Stimulated activated CD4-positive, alpha-beta T cell treated with anti-CD3 and anti-CD28 coated beads, Interleukin-2, amount 100 ng/mL, for 24 hours (primary cell): ENCODE measurements around the gene PCDH7.

Source experiments
- DNase-seq, 2 donors: peaks; one replicate each; pipeline ENCODE4 v3.0.0-alpha.2; 2020

Gene PCDH7

DNA sequence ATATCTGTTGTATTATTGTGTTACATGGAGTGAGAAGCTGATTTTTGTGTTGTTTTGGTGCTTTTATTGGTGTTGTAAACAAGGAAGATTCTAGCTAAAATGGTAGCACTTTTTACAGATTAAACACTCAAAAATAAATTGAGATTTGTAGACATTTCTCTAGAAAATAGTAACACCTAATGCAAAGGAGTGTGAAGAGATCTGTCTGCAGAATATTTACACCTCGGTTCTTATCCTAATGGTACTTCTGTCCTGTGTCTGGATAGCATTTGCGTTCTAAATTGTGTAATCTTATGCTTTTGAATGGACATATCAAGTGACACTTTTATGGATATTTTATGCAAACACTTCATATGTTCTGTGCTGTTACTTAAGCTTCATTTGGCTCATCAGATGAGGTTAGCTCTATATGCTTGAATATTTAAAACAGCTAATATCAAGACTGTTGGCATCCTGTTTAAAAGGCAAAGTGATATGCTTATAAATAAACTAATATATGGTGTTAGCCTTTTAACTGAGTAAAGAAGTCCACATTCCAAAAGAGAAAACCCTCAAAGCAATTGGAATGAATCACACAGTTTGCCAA, 6.0 kb downstream of the PCDH7 start:
- no peak for DNase-seq

DNA sequence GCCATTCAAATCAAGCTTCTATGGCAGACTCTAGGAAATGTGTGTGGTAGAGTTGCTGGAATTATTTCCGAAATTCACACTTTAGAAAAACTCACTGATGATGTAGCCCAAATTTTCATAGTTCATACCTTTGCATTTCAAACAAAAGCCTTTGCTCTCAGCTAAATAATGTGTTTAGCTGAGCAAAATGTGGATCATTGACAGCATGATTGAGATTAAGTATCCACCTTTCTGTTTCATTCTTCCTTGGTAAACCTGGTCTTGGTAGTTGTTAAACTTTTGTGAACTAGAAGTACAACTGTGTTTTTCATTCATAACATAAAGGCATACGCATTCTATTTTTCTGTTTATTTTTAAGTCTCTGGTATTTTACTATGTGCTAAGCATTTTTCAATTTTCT, 7.2 kb downstream of the PCDH7 start:
- no peak for DNase-seq

DNA sequence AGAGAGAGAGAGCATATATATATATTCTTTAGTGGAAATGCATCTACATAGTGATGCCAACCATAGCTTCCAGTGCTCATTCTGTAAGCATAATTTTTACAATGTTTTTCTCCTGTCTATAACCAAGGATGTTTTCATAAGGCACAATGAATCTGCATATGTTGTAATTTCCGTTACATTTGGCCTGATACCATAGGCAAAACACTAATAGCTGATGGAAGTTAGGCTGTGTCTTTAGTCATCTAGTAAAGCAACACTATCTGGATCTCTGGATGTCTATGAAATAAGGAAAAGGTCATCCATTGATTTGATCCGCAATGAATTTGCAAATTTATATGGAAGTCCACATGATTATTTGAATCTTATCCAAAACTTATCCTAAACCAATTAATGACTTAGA, 8.1 kb downstream of the PCDH7 start:
- DNase-seq, result no peak

DNA sequence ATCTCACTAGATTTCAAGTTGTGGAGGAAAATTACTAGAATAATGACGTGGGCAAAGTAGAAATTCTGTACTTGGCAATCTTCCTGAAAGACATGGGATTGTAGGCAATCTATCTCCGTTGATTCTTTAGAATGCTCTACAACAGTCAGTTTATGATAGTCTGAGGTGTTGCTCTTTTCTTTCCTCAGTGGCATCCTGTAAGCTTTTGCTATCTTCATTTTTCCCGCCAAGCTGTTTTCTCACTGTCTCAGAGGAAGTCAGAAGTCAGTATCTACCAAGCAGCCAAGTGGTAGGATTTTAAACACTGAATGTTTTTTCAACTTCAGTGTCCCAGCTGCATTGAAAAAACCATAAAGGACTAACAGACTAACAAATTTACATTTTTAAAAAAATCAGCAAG, 23.7 kb downstream of the PCDH7 start:
- no peak for DNase-seq

DNA sequence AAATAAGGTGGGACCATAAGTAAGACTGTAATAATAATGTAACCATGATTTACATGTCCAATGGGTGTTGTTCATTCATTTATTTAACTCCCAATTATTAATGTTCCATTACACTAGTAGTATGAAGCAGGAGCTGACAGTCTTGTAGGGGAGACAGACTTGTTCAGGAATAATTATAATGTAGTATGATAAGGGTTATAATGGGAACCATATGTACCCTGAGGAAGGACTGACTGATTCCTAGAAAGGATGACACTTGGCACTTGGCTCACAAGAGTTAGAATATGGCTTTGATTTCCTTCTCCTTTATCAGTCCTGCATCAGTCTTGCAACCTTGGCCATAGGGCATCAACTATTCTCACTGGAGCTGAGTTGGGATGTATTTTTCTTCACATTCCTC, 24.2 kb downstream of the PCDH7 start:
- DNase-seq, result no peak

DNA sequence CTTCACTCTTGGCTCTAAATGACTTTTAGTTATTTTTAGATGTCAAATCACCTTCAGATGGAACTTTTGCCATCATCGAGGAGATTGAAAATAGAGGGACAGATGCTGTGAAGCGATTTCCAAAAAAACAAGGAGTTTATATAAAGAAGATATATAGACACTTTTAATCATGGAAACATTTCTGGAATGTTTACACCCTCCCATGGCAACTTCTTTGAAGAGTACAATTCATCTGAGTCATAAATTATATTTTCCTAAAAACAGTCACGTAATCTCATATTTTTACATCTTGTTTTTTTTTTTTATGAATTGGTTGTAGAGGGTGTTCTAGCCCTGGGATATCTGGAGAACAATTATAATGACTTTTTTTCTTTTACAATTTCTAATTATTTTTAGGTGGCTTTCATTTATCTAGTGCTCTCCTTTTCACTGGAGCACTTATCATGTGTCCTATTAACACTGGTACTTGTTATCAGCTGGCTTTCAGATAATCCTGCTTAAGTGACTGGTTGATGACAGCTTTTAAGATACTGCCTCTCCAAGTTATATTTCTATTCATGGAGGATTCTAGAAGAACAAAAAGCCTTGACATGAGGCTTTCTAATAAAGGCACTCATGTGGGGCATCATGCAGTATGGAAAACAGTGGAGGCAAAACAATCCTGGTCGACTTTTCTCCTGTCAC, 24.9 kb downstream of the PCDH7 start:
- DNase-seq, result no peak

DNA sequence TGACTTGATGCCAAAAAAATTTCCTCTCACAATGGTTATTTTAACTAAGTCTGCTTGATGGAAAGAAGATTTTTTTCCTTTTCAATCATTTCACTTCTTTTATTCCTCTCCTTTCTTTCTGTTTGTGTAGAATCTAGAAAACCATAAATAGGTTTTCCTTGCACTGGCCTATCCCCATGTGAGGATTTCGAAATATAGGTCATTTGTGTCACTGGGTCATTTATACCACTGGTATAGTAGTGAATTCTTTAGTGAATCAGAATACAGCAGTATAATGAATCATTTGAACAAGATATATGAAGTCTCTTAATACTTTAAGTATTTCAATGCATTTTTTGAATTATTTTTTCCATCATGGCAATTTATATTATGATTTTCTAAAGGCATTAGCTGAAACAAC, 26.6 kb downstream of the PCDH7 start:
- no peak for DNase-seq

DNA sequence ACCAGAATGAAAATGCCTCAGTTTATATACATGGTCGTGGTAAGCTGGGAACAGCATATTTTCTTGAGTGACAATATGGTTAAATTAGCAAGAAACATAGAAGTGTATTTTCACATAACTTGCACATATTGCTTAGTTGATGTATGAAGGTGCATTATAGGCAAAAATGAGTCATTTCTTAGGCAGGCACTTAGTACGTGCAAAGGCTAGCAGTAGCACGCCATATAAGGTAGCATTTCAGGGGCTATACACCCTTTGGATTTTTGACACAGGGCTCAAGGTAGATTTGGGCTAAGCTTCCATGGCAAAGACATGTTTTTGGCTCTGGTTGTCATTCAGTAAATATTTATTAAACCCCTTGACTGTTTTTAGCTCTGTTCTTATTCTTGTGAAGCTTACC, 33.1 kb downstream of the PCDH7 start:
- DNase-seq, result no peak

DNA sequence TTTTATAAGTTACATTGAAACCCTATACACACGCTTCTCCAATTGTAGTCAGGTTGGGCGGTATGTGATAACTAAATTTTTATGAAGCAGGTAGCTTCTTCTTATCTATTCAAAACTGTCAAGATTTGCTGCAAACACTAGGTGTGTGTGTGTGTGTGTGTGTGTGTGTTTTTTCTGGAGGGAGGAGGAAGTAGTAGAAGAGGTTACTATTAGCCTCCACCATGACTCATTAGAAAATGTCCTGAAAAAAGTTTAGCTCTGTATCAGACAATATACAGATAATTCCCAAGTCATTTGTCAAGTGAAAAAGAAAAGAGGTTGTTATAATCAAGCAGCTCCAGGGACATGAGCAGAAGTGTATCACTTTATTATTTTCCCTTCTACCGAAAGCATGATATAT, 33.9 kb downstream of the PCDH7 start:
- DNase-seq, result no peak

DNA sequence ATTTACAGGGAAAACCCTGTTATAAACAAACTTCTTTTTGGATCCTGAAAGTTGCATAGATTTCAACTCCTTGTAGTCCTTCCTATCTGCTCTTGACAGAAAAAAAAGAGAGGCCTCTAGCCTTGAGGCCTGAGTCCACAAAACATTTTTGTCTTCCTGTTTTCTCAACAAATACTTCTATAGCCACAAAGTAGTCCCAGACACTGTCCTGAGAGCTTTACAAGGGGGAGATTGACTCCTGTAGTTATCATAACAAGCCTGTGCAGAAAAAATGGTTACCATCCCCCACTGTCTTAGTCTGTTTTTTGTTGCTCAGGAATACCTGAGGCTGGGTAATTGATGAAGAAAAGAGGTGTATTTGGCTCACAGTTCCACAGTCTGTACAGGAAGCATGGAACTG, 35.2 kb downstream of the PCDH7 start:
- DNase-seq, result no peak

DNA sequence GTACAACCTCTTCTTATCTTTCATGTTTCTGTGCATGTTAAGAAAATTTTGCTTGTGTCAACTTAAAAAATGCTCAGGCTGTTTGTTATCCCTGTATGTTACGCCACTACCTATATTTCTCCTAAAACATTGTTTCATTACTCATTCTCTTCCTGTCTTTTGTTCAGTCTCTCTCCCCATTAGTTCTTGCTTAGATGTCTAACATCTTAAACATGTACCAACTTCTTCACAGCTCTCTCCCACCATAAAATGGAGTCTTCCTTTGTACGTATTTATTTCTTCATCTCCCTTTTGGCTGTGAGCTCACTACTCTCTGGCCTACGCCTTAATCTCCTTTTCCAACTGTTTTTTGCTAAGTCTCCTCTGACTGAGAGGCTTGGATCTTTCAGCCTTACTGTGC, 36.4 kb downstream of the PCDH7 start:
- no peak for DNase-seq

DNA sequence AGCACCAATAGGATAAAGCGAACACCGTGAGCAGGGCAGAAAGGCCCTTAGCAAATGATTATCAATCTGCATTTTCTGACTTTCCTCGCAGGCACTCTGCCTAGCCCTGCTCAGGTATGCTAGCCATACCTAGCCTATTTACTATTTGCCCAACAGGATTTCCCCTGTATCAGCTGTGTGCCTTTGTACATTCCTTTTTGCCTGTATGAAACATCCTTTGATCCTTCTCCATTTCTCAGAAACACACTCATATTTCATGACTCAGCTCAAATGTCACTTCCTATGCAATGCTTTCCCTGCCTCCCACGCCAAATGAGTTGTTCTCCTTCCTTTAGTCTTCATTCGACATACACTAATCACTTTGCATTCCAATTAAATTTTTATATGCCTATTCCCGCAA, 37.2 kb downstream of the PCDH7 start:
- DNase-seq, result no peak

DNA sequence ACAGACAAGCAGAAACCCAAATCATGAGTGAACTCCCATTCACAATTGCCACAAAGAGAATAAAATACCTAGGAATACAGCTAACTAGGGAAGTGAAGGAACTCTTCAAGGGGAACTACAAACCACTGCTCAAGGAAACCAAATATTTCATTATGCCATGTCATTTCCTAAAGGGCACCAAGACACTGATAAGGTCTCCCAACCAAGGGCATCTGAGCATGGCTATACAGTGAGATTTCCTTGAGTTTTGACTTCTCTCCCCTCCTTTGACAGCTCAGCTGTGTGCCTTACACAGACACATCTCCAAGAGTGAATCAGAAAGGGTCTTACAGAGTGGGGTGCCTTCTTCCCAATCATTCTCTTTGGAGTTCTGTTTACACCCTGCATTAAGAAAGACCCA, 40.4 kb downstream of the PCDH7 start:
- no peak for DNase-seq

DNA sequence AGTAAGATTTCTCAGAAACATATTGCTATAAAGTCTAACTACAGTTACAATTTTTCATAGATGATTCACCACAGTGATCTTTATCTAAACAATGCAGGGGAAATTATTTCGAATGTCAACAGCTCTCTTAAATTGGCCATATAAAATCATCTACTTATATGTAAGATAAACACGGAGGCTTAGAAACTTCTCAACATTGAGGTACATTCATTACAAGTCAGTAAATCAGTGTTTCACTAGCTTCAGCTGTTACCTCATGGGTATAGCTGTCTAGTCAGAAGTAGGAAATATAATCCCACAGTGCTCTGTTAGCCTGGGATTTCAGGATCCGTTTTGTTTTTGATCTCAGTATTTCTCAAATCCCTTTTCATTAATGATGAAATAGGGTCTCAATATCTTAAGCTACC, 43.2 kb downstream of the PCDH7 start:
- DNase-seq, result no peak

DNA sequence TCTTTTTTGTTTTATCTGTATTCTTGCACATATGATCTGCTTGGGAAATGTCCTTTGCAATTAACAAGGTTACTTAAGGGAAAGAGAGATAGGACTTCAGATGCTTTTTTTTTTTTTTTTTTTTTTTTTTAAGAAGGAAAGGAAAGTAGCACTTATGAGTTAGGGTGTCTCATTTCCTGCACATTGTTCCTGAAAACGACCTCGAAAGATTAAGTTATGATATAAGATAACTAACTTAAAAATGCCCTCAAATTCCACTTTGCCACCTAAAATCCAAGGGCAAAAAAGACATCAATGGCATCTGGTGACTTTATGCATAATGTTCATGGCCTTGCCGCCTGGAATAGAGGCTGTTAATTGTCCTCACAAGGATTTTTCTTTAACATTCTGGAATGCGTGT, 44.9 kb downstream of the PCDH7 start:
- no peak for DNase-seq

DNA sequence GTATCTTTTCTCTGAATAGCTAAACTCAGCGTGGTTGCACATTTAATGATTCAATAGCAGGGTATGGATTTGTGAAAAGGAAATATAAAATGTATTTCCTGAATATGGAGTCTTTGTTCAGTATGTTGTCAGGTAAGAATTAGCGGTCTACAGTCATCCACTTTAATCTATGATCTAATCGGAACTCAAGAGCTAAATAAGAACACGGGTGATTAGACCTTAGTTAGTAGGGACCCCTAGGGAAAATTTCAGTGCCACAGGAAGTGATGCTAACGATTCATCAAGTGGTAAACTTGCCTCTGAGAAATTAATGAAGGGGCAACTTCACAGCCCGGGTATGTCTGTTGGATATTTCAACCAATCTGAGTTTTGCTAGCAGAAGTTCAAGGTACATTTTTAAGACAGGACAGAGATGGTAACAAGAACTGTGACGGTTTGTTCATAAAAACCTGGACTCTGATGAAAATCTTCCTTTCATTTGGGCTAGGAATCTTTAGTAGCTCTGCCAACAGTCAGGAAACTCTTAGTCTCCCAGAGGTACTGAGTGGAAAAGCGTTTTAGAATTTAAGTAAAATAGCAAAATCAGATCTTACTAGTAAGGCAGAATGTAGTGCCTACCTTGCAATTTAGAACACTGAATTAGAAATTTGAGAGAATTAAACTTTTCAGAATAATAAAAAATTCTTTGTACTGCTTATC, 47.1 kb downstream of the PCDH7 start:
- DNase-seq, result no peak

DNA sequence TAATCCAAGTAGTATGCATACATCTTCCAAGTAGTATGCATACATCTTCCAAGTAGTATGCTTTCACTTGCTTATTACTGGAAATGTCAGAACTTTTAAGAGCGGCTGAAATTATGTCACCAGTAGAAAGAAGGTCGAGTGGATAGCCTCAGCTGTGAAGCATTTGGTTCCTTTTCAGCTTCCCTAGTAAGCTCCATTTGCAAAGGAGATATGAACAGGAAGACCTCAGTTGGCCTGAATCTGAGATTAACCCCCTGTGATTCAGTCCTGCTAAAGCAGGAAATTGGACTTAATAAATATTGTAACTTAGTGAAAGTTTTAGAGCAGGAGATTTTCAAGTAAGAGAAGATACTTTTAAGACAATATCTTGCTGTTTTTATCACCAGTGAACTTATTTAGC, 48.1 kb downstream of the PCDH7 start:
- no peak for DNase-seq

DNA sequence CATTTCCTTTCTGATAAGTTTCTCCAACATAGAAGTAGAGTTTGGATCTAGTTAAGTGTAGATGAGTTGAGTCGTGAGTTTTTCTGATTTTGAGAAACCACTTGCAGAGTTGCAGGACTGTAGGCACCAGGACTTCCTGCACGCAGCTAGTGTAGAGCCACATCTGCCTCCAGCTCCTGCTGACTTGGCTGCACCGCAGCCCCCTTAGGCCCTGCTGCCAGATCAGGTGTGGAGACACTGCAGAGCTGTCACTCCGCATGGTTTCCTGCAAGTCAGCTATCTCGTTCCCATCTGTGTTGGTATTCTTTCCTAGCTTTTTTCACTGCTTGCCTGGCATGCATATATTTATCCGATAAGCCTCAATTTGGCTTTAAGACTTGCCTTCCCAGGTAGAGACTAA, 48.9 kb downstream of the PCDH7 start:
- no peak for DNase-seq

DNA sequence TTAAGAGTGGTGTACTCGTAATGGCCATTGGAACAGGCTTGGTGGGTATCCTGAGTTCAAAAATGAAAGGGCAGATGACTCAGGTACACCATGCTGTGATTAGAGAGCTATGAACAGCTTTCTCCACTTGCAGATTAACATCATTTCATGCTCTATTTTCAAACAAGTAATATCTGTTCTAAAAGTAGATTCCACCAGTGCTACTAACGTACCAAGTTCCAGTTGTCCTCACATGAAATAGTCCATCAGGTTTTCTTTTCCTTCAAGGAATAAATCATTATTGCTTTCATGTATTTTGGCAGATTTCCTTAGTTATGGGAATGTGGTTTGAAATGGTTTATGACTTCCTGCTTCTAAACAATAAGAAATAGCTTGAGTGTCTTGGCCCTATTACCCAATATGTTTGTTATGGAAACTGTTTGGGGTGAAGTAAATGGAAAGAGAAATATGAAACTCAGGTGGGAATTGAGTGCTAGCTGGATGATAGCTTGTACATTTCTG, 49.9 kb downstream of the PCDH7 start:
- no peak for DNase-seq

DNA sequence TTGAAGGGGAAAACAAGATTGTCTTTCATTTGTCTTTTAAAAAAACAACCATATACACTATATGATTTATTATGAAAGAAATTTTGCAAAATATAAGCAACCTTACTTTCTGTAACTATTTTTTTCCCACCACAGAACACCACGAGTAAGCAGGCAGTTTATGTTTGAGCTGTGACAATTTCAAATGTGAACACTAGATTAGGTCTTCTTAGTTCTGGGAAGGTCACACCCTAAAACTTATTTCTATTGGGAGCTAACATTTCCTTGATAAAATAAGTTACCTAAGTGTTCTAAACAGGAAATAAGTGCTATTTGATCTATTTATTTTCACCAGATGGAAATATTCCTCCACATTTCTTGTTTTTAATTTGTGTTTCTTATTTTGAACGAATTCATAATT, 50.6 kb downstream of the PCDH7 start:
- no peak for DNase-seq

DNA sequence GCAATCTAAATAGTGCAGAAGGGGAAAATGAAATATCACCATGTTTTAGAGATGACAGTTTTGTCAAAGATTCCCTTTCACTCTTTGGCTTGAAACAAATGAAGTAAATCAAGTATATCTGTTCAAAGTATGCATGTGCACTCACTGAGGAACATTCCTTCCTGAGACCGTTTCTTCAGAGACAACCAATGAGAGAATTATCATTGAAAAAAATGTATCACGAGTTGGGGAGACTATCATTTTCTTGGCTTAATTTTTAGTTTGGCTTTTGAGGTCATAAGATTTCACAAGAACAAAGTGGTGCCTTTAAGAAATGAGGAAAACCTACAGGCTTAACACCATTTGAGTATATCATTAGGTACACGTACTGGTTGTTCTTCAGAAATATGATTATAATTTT, 56.3 kb downstream of the PCDH7 start:
- no peak for DNase-seq

DNA sequence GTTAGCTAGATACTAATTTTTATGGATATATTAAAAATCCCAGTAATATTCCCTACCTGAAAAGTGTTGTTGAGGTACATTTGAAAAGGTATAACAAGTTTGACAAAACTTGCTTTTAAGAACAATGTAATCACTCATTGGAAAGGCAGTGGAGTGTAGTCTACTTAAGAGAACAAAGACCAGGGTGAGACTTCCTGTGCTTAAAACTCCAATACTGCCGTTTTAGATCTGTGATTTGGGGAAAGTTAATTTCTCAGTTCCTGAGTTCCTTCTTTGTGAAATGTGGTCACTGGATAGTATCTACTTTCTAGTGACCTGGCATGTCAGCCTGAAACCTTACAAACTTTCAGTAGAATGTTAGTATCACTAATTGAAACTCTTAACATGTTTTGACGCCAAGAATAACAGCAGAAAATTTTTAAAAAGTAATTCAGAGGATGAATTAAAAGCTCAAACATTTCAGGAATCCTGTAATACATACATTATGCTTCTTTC, 56.8 kb downstream of the PCDH7 start:
- no peak for DNase-seq
